ENCODE results near the gene SLC10A7.
"Not testable (repeated sequence)": the region's sequence is repeated elsewhere in the genome, so short reads cannot be mapped to it uniquely, and the experiment has no call there.

The SLC10A7 gene

DNA sequence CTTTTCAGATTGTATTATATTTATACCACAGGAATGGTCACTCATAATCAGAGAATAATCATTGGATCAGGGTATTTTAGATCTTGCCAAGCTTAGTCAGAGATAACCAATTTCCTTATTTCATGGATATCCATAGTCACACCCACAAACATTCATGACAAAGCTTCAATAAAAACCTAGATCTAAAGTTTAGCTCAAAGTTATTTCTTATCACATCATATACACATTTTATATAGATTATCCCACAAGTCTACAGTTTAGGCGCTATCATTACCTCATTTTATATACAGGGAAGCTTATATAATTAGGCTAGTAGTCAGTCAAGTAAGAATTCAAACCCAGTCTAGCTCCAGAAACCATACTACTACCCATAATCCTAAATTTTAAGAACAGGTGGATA lies 82.3 kb downstream of the SLC10A7 start:
- no peak for DNase-seq (ENCODE audit: low read depth)

DNA sequence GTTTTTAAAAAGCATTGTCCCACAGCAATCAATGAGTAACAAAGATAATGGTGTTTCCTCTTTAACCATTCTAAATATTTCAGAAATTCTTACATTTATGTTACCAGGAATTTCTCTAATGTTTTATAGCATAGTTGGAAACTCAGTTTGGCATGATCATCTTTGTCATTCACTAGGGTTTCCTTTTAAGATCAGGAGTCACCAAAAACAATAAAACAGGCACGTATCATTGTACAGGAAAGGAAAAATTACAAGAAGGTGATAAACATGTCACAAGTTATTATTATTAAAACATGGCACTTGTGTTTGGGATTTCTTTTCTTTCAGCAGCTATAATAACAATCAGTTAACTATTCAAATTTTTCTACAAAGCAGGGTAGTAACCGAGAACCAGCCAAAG lies 84.0 kb downstream of the SLC10A7 start:
- DNase-seq (ENCODE audit: low read depth), result no peak

DNA sequence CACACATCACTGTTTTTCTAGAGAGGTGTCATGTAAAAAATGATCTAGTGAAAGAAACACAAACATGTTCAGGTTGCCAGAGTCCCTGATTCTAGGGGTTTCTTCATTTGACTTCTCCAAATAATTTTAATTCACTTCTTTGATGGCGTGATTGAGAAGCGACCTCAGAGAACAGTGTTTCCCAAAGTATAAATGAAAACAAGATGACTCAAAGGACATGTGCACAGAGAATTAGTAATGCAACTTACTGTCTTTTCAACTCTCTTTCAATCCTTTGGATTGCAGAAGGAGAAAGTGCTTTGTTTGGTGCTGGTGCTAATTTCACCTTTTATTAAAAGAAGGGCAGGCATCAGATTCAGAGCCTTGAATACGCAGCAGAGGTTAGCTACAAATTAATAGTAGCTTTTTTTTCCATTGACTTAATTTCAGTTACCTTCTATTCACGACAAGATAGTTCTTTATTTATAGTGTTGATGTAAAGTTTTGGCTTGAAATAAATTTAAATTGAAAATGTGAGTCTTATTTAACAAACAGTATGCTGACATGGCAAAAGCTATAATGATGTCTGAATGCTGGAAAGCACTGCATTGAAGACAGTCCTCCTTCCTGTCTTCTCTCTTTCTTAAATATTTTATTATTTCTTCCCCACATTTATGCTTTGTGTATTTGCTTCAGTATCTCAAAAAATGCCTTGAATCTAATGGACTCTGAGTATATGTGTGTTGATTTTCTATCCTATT lies 85.1 kb downstream of the SLC10A7 start:
- no peak for DNase-seq (ENCODE audit: low read depth)

DNA sequence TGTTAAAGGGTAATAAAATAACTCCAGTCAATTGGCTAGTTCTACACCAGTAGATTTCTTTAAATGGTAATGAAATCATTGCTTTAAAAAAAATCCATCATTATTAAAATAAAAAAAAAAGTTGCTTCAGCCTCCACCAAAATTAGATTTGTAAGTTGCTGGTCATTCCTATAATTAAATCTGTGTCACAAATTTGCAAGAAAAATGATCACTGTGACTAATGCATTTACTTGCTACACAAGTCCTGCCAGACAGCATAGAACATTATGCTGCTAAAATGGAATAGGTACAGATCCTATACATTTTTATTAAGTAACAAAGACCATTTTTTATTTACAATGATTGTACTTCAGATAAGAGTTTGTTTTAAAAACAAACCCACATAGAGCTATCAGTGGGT lies 85.8 kb downstream of the SLC10A7 start:
- DNase-seq (ENCODE audit: low read depth), result no peak

DNA sequence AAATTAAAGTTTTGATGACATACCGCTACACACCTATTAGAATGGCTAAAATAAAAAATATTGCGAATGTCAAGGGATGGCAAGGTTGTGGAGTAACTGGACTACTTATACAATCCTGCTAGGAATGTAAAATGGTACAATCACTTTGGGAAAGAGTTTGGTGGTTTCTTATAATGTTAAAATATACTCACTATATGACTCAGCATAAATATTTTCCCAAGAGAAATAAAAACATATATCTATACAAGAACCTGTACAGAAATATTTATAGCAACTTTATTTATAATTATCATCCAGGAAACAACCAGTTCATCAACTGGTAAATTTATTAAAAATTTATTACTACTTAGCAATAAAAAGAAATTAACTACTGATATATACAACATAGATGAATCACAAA lies 89.7 kb downstream of the SLC10A7 start:
- no peak for DNase-seq (ENCODE audit: low read depth)

DNA sequence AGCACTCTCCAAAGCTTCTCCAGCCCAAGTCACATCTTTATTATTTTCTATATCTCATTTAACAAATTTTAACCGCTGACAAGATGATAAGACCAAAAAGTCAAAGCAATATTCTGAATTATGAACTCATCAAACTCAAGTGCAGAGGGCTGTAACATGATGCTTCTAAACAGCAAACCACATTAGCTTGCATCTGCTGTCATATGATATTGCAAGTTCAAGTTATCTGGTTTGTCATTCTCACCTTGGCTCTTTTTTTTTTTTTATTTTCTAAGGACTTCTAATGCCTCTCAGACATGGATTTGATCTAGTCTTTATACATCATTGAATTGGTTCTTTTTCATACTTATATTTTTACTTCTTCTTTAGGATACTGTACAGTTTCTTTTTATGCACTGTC lies 93.4 kb downstream of the SLC10A7 start:
- no peak for DNase-seq (ENCODE audit: low read depth)

DNA sequence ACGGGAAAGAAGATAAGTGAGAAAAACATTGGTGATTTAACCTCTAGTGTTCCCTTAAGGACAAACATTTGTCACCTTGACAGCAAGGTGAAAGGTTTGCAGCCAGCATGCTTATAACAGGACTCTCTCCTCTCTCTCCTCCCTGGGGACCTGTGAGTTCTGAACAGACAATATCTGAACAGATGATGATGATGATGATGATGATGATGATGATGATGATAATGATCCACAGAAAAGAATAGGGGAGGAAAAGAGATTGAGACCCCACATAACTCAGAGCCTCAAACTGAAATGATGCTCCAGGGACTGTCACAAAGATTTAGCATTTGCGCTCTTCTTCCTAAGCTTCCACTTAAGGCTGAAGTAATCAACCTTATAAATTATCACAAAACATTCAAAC lies 103.9 kb downstream of the SLC10A7 start:
- DNase-seq (ENCODE audit: low read depth), result no peak

DNA sequence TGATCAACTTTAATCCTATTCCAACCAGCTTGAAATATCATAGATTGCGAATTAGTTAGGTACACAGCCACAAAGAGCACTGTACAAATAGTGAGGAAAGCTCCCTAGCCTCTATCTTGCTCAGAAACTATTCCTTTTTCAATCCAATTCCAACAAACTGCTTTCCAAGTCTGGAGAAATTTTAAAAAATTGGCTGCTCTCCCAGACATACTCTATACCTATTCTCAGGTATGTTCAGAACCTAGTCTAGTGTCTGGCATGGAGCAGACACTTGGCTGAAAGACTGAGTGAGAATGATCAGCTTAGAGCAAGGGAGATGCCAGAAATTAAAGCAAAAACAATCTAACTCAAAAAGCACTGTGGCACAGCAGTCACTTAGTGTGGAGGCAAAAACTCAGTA lies 105.9 kb downstream of the SLC10A7 start:
- no peak for DNase-seq (ENCODE audit: low read depth)

DNA sequence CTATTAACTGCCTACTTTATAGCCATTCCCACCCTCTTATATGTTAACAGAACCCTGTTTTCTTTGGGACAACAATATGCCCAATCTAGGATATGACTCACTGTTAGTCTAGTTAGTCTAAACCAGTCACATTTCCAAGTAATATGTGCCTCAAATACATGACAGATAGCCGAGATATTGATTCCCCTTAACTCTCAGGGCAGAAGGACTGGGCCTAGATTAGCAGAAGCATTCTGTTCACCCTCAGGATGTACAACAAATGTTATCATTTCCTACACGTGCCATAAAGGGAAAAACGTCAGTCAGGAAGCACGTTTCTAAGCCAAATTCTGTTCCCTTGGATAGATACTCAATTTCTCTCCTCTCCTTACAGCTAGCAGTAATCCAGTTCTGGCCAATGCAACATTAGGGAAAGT lies 114.1 kb downstream of the SLC10A7 start:
- no peak for DNase-seq (ENCODE audit: low read depth)

DNA sequence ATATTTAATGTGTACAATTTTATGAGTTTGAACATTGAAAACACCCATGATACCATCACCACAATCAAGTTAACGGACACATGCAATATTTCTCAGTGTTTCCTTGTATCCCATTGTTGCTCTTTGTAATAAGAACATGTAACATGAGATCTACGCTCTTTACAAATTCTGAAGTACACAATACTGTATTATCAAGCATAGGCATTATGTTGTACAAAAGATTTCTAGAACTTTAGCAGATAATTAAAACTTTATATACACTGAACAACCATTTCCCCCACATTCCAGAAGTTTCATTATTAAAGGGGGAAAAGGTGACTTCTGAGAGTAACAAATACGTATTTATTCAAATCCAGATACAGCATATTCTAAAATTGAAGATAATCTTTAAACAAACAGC lies 114.5 kb downstream of the SLC10A7 start:
- no peak for DNase-seq (ENCODE audit: low read depth)

DNA sequence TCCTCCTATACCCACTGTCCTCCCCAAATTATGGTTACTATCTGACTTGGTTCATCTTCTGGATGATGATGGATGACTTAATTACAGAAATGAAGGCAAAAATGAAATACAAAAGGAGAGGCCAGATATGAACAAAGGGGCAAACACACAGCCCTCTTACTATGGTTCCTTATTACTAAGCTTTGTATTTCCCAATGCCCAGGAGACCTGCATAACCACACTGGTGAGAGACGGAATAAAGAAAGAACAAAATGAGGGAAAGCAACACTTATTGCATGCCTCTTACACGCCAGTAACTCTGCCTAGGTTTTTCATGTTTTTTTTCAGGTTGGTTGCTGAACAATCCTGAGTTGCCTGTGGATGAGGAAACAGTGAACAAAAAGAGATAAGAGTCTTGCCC lies 120.5 kb downstream of the SLC10A7 start:
- no peak for DNase-seq (ENCODE audit: low read depth)

DNA sequence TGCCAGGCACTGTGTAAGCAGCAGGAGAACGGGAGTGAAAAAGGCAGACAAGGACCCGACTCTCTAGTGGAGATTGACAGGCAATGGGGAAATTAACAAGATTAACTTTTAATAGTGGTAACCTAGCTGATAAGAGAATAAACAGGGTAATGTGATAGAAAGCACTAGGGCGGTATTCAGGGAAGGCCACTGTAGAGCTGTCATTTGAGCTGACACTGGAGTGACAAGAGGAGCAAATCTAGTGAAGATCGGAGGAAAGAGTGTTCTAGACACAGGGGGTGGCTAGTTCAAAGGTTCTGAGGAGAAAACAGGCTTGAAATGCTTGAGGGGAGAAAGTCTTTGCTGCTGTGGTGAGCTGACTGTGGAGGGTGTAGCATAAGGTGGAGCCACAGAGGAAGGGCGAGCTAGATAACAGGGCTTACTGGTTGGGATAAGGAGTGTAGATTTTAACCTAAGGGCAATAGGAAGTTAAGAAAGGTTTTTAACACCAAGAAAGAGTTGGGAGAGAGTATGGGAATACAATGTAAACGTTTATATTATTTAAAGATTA lies 122.8 kb downstream of the SLC10A7 start:
- DNase-seq (ENCODE audit: low read depth), result no peak

DNA sequence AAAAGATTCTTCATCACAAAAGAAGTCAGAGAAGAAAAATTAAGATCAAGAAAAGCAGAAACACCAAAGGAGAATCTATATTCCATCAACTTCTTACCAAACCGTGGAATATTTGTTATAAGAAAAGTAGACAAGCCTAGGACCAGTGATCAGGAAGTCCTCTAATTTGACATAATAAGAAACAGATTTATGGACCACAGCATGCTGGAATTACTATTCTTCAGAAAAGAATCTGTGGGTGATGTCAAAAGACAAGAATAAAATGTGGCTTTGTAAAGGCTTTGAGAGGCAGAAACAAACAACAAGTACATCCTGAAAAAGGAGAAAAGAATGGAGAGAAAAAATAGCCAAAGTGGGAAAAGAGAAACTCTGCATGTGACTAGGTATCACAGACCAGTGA lies 123.3 kb downstream of the SLC10A7 start:
- no peak for DNase-seq (ENCODE audit: low read depth)

DNA sequence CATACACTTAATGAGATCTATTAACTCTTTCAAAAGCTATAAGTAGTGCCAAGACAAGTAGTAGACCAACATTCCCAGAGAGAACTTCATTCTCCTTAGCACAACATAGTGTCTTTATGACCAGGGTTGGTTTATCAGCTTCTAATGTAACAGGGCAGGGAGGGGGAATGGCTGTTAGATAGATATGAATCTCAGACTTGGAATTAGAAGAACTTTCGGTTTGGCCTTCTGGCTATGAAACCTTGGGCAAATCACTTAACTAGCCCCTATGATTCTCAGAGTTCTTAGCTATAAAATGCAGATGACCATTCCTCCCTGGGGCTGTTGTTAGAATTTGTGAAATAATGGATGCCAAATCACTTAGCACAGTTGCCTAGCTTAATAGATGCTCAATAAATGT lies 132.2 kb downstream of the SLC10A7 start:
- DNase-seq (ENCODE audit: low read depth), result no peak

DNA sequence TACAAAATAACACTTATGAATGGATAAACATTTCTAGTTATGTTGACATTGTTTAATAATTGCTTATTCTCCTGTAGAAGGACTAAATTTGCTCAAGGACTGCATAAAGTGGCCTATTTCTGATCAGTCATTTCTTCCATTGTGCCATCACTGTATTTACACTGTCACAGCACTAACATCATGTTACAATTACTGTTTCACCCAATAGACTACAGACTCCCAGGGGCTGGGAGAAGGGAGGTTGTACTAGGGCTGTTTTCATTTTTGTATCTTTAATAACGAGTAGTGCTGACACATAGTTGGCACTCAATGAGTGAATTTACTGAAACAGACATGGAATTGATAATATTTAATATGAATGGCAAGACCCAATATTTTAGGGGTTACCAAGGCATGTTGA lies 139.5 kb downstream of the SLC10A7 start:
- DNase-seq (ENCODE audit: low read depth), result no peak

DNA sequence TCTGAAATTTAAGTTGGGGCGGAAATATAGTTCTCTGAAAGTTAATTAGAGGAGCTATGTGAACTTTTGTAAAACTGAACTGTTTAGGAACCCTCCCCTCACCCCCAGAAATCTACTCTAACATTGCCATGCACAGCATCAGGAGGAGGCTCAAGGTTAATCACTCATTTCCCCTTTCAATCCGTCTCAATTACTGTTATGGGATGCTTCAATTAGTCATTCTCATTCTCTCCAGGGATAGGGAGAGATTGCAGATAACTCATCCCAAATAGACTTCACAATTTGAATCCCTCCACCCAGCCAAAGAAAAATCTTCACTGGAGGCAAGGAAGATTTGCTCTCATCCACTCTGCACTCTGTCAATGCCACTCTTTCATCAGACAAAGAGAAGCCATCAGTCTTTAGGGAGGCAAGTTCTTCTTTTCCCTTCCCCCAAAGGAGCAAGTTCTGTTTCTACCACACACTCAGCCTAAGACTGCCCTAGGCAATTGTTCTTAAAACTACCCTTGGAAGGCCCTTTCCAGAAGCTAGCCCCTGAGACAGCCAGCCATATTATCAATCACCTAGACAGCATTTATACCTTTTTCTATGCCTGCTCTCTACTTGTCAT lies 140.4 kb downstream of the SLC10A7 start:
- DNase-seq (ENCODE audit: low read depth), result no peak

DNA sequence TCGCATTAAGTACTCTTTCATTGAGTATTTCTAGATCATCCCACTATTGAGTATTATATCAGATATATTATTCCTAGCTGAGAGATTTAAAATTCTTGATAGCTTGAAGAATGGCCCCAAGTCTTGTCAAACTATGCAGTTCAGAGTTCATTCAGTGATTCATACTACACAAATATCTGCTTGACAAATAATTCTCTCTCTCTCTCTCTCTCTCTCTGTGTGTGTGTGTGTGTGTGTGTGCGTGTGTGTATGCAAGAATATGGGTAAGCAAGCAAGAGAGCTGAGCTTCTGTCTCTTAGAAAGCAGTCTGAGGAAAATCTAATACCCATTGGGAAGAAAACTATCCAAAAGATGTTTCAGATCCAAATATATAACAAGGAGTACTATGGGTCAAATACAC lies 142.0 kb downstream of the SLC10A7 start:
- no peak for DNase-seq (ENCODE audit: low read depth)

DNA sequence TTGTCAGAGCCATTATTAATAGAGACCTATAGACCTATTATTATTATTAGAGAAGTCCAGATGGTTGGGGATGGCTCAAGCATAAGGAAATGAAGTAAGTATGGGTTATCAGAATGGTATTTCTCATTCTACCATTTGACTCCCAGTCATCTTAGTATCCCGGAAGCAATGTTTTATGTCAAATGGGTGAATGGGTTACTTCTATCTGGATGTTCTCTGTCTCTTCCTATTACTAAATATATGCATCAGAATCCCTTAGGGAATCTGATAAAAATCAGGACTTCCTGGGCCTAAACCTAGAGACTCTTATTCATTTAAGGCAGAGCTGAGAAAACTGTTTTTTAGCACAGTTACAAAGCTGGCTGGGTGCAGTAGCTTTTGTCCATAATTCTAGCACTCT lies 149.9 kb downstream of the SLC10A7 start:
- DNase-seq (ENCODE audit: low read depth), result no peak

DNA sequence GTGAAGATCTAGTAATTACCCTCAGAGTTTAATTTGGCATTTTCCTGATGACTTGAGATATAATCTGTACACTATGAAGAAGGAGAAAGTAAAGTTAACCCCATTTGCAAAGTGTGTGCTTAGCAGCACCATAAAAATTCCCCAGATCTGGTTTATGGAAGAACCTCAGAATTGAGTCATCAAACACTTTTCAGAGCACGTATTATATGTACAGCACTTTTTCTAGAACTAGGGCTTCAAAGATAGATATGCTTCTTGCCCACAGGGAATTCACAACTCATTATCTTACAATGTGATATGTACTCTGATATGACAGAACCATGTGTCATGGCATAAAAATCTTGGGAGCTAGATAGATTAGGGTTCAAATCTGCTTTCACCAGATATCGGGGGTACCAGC lies 150.9 kb downstream of the SLC10A7 start:
- DNase-seq (ENCODE audit: low read depth), result no peak

DNA sequence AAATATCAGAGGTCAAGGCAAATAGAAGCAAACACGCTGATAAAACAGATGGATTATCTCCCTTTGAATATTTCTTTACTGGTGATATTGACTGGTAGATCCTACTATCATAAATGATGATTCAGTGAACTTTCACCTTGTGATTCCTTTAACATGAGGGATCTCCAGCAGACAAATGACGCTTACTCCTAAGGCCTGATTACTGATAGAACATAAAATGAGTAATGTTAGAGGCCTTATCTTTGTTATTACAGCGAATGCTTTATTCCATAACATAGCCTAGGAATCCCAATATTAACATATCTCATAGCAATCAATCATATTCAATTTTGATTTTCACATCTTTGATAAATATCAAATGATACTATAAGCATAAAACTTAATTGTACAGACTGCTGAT lies 152.3 kb downstream of the SLC10A7 start:
- DNase-seq (ENCODE audit: low read depth), result no peak

DNA sequence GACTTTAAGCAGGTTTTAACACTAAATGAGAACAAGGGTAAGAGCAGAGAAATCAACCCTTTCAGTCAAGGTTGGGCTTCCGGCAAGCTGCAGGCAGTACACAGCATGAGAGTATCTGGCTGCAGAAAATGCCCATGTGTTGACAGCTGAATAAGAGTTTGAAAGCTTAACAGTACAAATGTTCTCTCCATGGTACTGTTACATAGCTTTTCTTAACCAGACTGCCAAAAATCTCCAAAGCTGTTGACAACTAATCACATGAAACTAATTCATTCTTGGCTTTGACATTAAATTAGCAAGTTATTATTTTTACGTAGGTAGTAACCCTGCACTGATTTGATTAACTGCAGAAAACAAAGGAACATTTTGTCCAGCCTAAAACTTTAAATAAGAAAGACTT lies 153.5 kb downstream of the SLC10A7 start:
- no peak for DNase-seq (ENCODE audit: low read depth)

DNA sequence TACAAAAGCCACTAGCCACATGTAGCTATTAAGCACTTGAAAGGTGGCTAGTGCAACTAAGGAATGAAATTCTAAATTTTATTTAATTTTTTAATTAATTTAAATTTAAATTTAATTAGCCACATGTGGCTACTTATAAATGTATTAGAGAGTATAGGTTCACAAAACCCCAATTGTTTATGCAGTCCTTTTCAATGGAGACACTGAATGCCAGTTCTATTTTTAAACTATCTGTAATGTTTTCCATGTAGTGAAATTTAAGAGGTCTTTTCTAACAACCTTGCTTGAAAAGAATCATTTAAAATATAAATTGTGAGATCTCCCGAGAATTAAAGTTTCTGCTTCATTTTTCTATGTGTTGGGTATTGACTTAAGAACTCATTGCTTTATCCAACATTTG lies 154.4 kb downstream of the SLC10A7 start:
- no peak for DNase-seq (ENCODE audit: low read depth)

DNA sequence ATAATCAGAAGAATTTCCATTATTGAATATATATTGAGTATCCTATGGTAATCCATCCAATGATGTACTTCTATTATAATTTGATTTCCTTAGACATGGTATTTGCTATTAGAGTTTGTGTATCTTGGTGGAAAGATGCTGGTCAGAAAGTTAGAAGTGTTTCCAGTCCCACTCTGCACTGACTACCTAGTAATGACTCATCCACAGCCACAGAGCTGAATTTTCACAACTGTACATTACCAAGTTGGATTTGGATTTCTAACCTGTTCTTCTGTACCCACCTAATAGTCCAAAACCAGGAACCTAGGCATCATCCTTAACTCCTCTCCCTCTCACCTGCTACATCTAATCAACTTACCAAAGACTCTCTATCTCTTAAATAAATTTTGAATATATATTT lies 162.0 kb downstream of the SLC10A7 start:
- no peak for DNase-seq (ENCODE audit: low read depth)

DNA sequence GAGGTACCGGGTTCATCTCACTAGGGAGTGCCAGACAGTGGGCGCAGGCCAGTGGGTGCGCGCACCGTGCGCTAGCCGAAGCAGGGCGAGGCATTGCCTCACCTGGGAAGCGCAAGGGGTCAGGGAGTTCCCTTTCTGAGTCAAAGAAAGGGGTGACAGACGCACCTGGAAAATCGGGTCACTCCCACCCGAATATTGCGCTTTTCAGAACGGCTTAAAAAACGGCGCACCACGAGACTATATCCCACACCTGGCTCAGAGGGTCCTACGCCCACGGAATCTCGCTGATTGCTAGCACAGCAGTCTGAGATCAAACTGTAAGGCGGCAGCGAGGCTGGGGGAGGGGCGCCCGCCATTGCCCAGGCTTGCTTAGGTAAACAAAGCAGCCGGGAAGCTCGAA lies 171.6 kb downstream of the SLC10A7 start:
- DNase-seq (ENCODE audit: low read depth), result not testable (repeated sequence)

Measured in activated T-cell treated with anti-CD3 and anti-CD28 coated beads for 48 hours (primary cell).